Panc1 (cell line): Measurements from ENCODE around the gene PTPN4. TPM values are rescaled to one million over a fixed set of nuclear protein-coding genes. Genes with fewer than 3 reads are reported as not detected.

Source experiments
- ATAC-seq: fragments of 200-7000 bp; cut with Tn5 transposase; 2 replicates; pipeline ENCODE4 v1.9.1; 2020; ENCODE audit warnings: mild to moderate bottlenecking, moderate library complexity
- BruUV-seq: library from RNA; stranded (reverse); fragments of 400-500 nt; replicated peaks from 2 replicates; lab custom pipeline; 2021; lab: Mats Ljungman, UMichigan
- CTCF ChIA-PET: fragments of 300-600 bp; sonication (Branson Sonifier 250); formaldehyde crosslinking; loops from one replicate; lab custom pipeline; 2022; ENCODE audit warnings: antibody characterized with exemption; lab: Charles Lee
- POLR2A ChIA-PET: fragments of 300-600 bp; sonication (Branson Sonifier 250); formaldehyde crosslinking; loops from one replicate; lab custom pipeline; 2022; ENCODE audit warnings: antibody characterized with exemption; lab: Charles Lee
- DNase-seq: peaks from one replicate; pipeline ENCODE4 v3.0.0-alpha.2; 2010; ENCODE audit warnings: low read depth, low spot score
- H3K27ac ChIP-seq: 2 replicates; pipeline ENCODE4 v1.5.1; 2011; ENCODE audit warnings: mild to moderate bottlenecking, low read length, inconsistent platforms
- H3K27me3 ChIP-seq: fragments of 200-500 bp; sonication (Bioruptor generic); 2 replicates; pipeline ENCODE4 v1.6.0; 2014; ENCODE audit warnings: low read length, inconsistent platforms; ENCODE audit not compliant: control insufficient read depth, insufficient read depth
- H3K36me3 ChIP-seq: fragments of 200-500 bp; sonication (Bioruptor generic); 2 replicates; pipeline ENCODE4 v1.5.1; 2014; ENCODE audit warnings: inconsistent platforms, mild to moderate bottlenecking, low read length, moderate library complexity; ENCODE audit not compliant: control insufficient read depth, insufficient read depth
- H3K4me1 ChIP-seq: 2 replicates; pipeline ENCODE4 v1.5.1; 2011; ENCODE audit warnings: inconsistent platforms, mild to moderate bottlenecking, low read length, moderate library complexity; ENCODE audit not compliant: control insufficient read depth, insufficient read depth
- H3K4me3 ChIP-seq, 2 experiments: 2 replicates each; pipeline ENCODE4 v1.5.1; 2011 to 2012; ENCODE audit warnings: low read depth in 2 of 2, low read length in 2 of 2, mild to moderate bottlenecking in 2 of 2, inconsistent platforms in 1 of 2, moderate library complexity in 1 of 2
- H3K9me3 ChIP-seq: fragments of 200-500 bp; sonication (Bioruptor generic); 2 replicates; pipeline ENCODE4 v1.5.1; 2014; ENCODE audit warnings: low read depth, mild to moderate bottlenecking, inconsistent platforms, low read length, moderate library complexity; ENCODE audit not compliant: control insufficient read depth, insufficient read depth
- POLR2AphosphoS5 ChIP-seq: IDR thresholded peaks from 2 replicates; pipeline ENCODE4 v1.6.1; 2012; ENCODE audit warnings: mild to moderate bottlenecking, low read depth, low read length, moderate library complexity
- SIN3A ChIP-seq: IDR thresholded peaks from 2 replicates; pipeline ENCODE4 v1.6.1; 2012; ENCODE audit warnings: low read depth, mild to moderate bottlenecking, low read length, moderate library complexity, borderline replicate concordance; ENCODE audit not compliant: insufficient read depth
- TCF7L2 ChIP-seq: IDR thresholded peaks from 2 replicates; pipeline ENCODE4 v1.6.1; 2011; ENCODE audit warnings: mild to moderate bottlenecking, low read depth, low read length, inconsistent platforms
- in situ Hi-C: cut with HindIII; loops from 2 replicates; pipeline ENCODE4 v1.10.0; 2016; ENCODE audit warnings: low sequenced_read_pairs, low pct_unique_long_range_greater_than_20kb
- intact Hi-C: fragments of 100-400 bp; cut with micrococcal nuclease; formaldehyde crosslinking; loops from one replicate; pipeline ENCODE4 v1.10.0; 2022; ENCODE audit not compliant: unreplicated experiment
- total RNA-seq: library from RNA; stranded (reverse); gene quantifications from one replicate; pipeline ENCODE4 v1.2.1, GENCODE V29; 2021; ENCODE audit not compliant: unreplicated experiment
- TF ChIP-seq, protein P1 (sequence below), 2 experiments: IDR thresholded peaks; 2 replicates each; pipeline ENCODE4 v1.6.1; 2011 to 2012; ENCODE audit warnings: low read depth in 2 of 2, control low read depth in 1 of 2, low read length in 1 of 2, mild to moderate bottlenecking in 1 of 2, moderate library complexity in 1 of 2; ENCODE audit not compliant: insufficient read depth in 1 of 2
- TF ChIP-seq, protein P2 (sequence below): fragments of 450-650 bp; IDR thresholded peaks from 2 replicates; pipeline ENCODE4 v1.5.1; 2017; ENCODE audit warnings: mild to moderate bottlenecking

The PTPN4 gene
- total RNA-seq, 1 experiment from 2014 or later = 45.9 TPM

DNA sequence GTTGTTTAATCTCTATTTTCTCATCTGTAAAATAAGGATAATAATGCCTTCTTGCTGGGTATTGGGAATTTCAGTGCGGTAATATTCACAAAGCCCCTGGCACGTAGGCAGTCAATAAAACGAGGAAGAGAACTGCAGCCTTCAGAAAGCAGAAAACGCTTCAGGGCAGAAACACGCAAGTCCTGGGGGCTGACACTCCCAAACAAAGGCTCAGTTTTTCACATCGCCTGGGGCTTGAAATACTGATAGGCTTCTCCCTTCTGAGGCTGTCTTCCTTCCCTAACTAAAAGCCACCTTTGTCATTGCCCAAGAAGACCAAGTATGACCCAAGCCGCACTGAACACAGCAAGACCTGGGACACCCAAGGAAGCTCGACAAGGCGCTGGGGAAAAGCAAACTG, 48.4 kb upstream of the PTPN4 start:
- POLR2A ChIA-PET = no interaction called here
- intact Hi-C loops (no loop called here), in situ Hi-C loops (no loop called here)
- Histone ChIP-seq H3K36me3 (no peaks in the 10 kb centered on the region), H3K27me3 (no peaks in the 10 kb centered on the region), H3K27ac (no peak overlapping the region), H3K9me3 (no peaks in the 10 kb centered on the region), H3K4me3 (no peak overlapping the region), H3K4me1 (no peaks in the 10 kb centered on the region)
- no peak for DNase-seq
- CTCF ChIA-PET = no interaction called here
- BruUV-seq = no TSS peak
- TF ChIP-seq, protein P1, sequence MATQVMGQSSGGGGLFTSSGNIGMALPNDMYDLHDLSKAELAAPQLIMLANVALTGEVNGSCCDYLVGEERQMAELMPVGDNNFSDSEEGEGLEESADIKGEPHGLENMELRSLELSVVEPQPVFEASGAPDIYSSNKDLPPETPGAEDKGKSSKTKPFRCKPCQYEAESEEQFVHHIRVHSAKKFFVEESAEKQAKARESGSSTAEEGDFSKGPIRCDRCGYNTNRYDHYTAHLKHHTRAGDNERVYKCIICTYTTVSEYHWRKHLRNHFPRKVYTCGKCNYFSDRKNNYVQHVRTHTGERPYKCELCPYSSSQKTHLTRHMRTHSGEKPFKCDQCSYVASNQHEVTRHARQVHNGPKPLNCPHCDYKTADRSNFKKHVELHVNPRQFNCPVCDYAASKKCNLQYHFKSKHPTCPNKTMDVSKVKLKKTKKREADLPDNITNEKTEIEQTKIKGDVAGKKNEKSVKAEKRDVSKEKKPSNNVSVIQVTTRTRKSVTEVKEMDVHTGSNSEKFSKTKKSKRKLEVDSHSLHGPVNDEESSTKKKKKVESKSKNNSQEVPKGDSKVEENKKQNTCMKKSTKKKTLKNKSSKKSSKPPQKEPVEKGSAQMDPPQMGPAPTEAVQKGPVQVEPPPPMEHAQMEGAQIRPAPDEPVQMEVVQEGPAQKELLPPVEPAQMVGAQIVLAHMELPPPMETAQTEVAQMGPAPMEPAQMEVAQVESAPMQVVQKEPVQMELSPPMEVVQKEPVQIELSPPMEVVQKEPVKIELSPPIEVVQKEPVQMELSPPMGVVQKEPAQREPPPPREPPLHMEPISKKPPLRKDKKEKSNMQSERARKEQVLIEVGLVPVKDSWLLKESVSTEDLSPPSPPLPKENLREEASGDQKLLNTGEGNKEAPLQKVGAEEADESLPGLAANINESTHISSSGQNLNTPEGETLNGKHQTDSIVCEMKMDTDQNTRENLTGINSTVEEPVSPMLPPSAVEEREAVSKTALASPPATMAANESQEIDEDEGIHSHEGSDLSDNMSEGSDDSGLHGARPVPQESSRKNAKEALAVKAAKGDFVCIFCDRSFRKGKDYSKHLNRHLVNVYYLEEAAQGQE (IDR thresholded peaks at IDR 0.05; ENCODE audit: insufficient read depth in 1 of 2, low read depth in 2 of 2, low read length in 1 of 2) = no peak
- TF ChIP-seq, protein P2, sequence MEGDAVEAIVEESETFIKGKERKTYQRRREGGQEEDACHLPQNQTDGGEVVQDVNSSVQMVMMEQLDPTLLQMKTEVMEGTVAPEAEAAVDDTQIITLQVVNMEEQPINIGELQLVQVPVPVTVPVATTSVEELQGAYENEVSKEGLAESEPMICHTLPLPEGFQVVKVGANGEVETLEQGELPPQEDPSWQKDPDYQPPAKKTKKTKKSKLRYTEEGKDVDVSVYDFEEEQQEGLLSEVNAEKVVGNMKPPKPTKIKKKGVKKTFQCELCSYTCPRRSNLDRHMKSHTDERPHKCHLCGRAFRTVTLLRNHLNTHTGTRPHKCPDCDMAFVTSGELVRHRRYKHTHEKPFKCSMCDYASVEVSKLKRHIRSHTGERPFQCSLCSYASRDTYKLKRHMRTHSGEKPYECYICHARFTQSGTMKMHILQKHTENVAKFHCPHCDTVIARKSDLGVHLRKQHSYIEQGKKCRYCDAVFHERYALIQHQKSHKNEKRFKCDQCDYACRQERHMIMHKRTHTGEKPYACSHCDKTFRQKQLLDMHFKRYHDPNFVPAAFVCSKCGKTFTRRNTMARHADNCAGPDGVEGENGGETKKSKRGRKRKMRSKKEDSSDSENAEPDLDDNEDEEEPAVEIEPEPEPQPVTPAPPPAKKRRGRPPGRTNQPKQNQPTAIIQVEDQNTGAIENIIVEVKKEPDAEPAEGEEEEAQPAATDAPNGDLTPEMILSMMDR = no peak
- no peak for TF ChIP-seq POLR2AphosphoS5
- TF ChIP-seq SIN3A = no peak
- no peak for TF ChIP-seq TCF7L2
- ATAC-seq = no peak

DNA sequence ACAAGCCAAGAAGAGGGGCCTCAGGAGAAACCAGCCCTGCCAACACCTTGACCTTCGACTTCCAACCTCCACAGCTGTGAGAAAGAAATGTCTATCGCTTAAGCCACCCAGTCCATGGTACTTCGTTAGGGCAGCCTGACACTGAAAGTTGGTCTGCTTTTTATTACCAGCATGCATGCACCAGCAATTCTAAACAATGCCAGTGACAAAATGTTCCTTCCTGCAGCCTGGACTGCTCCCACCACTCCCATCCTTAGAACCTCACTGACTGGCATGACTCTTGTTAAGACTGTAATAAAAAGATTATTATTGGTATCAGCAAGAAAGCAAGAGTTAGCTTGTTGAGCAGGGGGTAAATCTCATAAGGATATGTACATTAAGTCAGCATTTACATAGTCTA, 47.2 kb upstream of the PTPN4 start:
- H3K4me3 ChIP-seq = no peak overlapping the region
- no peak for TF ChIP-seq POLR2AphosphoS5
- TF ChIP-seq, protein P1 (IDR thresholded peaks at IDR 0.05; ENCODE audit: insufficient read depth in 1 of 2, low read depth in 2 of 2, low read length in 1 of 2) = no peak
- TF ChIP-seq SIN3A = no peak
- TF ChIP-seq, protein P2 = no peak
- TF ChIP-seq TCF7L2 = no peak
- no TSS peak for BruUV-seq
- intact Hi-C loops (no loop called here), in situ Hi-C loops (no loop called here)
- no peaks in the 10 kb centered on the region for H3K27me3 ChIP-seq
- no peak overlapping the region for H3K27ac ChIP-seq
- DNase-seq (no peak), ATAC-seq (no peak)
- no peaks in the 10 kb centered on the region for H3K36me3 ChIP-seq
- ChIA-PET CTCF (no interaction called here), POLR2A (no interaction called here)
- no peaks in the 10 kb centered on the region for H3K4me1 ChIP-seq
- no peaks in the 10 kb centered on the region for H3K9me3 ChIP-seq
